Tongue (tissue), 2 donors: ENCODE measurements around the gene CXCL12. TPM values are rescaled to one million over a fixed set of nuclear protein-coding genes. Genes with fewer than 3 reads are reported as not detected.
A peak's percentile ranks its signal among the peaks of the same experiment; 100 is the strongest.

ENCODE experiments used
- DNase-seq: peaks from one replicate; pipeline ENCODE4 v3.0.0-alpha.2; 2015
- total RNA-seq: library from RNA; depleted of rRNA; stranded (reverse); fragments of >200 nt; gene quantifications from one replicate; pipeline ENCODE4 v1.2.3, GENCODE V29; 2014

CXCL12 gene
- total RNA-seq, 1 donor from 2014 or later: 121 TPM

GRCh38 chr10:44399659-44400451 lies 15.0 kb upstream of the CXCL12 start:
- DNase-seq: no peak

GRCh38 chr10:44398747-44399658 lies 14.1 kb upstream of the CXCL12 start:
- no peak for DNase-seq

DNA sequence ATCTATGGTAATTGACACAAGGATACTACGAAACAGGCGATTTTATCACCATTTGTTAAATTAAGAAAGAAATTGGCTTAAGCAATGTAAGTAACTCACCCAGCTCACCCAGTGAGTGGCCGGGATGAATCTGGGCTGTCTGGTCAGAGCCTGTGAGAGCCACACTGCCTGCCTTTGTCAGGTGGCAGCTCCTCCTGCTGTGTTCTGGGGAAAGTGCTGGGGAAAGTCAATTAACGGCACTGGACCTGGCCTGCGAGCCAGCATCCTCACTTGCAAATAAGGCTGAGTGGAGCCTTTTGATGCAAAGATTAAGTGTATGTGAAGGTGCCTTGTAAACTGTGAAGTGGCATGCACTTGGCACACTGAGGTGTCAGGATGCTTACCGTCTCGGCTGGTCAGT lies 13.4 kb upstream of the CXCL12 start:
- DNase-seq: no peak

DNA sequence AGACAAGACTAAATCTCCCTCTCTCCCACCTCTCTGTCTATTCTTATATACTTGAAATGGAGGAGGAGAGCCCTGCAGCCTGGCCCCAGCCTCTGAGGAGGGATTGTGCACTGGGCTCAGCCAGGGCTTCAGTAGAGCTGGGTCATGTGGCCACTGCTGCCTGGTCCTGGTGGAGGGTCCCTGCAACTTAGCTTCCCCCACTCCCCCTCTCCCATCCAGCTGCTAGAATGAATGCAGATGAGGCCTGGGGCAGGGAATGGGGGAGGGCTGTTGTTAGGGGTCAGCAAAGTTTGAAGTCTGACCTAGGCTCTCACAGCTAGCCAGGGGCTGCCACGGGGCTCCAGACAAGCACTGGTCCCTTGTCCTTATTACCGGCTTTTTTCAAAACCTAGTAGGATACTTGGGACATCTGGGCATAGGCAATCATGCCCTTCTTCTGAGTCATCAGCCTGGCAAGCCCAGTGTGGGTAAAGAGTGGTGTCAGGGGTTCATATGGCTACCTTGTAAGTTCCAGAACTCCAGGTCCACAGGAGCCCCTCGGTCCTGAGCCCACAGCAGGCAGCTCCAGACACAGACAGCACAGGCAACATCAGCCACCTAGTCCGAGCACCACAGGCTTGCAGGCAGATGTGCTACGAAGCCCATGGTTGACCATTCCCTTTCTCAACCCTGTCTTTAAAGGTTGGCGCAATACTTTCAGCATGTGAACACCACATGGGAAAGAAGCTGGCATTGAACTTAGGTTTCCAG lies 12.8 kb upstream of the CXCL12 start:
- DNase-seq: no peak

GRCh38 chr10:44396671-44397191 lies 11.8 kb upstream of the CXCL12 start:
- DNase-seq: no peak

- no peak for DNase-seq
These were observed 11.2 kb upstream of the CXCL12 start for GRCh38 chr10:44395902-44396670.

- no peak for DNase-seq
These were observed 10.5 kb upstream of the CXCL12 start for GRCh38 chr10:44395396-44395795.

- no peak for DNase-seq
These were observed 9.9 kb upstream of the CXCL12 start for GRCh38 chr10:44394696-44395381.

DNA sequence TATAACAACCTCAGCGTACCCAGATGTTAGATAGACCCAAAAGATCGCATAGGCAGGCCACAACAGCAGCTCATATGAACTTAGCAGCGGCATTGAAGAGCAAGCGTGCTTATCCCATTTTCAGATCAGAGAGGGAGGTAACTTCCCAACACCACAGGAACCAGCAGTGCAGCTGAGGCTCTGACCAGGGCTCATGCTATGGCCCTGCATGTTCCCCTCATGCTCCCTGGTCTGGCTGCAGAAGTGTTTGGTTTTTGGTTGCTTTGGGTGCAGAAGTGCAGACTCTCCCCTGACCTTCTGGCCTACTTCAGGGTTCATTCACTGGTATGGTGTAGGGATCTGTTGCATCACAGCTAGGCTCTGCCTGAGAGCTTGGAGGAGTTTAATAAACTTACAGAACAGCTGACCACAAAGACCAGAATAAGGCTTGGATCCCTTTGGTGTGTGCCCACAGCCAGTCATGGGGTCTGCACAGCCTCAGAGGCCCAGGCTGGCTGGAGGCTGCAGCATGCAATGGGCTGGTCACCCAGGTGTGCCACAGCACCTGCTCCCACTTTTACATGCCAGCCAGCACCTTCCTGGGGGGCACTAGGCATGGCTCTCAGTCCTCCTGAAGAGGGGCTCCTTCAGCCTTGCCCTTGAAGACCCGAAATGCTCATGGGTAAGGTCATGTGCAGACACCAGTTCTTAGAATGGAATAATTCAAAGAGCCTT lies 9.1 kb upstream of the CXCL12 start:
- DNase-seq: no peak

- DNase-seq: no peak
These were observed 8.2 kb upstream of the CXCL12 start for GRCh38 chr10:44393051-44393630.

DNA sequence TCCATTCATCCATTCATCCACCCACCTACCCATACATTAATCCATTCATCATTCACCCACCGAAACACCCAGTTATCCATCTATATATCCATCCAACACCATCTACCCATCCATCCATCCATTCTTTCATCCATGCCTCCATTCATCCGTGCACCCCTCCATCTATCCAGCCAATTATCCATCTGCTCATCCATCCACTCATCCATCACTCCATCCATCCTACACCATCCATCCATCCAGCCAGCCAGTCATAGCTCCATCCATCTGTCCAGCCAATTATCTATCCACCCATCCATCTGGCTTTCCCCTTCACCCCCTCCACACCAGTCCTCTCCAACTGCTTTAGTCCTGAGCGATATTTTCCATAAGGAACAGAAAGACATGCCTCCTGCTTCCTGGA lies 7.5 kb upstream of the CXCL12 start:
- no peak for DNase-seq

GRCh38 chr10:44391981-44392380 lies 7.1 kb upstream of the CXCL12 start:
- no peak for DNase-seq

GRCh38 chr10:44390585-44391072 lies 5.7 kb upstream of the CXCL12 start:
- DNase-seq: no peak

GRCh38 chr10:44389556-44389955 lies 4.7 kb upstream of the CXCL12 start:
- DNase-seq: no peak

GRCh38 chr10:44389150-44389549 lies 4.3 kb upstream of the CXCL12 start:
- peak; percentile 30 for DNase-seq

DNA sequence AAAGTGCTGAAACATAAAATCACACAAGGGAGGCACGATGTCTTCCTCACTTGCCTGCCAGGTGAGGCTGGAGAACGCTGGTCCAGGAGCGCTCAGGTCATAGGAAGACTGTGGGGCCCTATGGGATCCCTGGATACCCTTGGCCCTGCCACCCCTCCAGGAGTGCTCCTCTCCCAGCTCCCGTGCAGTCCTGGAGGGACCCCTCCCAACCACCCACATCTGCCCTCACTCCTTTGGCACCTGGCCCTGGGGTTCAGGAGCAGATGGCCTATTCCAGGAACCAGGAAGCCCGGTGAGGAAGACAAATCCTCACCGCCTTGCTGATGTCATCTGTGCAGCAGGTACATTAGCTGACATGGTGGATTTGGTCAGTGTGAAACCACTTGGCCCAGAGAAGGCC lies 3.7 kb upstream of the CXCL12 start:
- DNase-seq: no peak

DNA sequence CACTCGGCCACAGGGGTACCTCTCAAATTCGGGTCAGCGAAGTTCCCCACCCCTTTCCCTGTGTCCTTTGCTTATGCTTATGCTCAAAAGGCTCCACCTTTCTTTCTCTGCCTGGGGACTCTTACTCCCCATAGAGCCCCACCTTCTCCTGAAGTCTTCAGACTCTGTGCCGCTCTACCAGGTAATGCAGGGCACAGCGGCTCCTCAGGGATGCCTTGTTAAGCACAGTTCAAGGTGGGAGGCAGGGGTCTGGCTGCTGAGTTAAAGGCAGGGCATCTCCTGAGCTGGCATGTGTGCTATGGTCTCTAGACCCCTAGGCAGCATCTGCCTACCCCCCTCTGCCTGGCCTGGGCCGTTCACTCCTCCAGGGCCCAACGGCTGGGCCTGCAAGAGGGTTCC lies 3.0 kb upstream of the CXCL12 start:
- DNase-seq: no peak

GRCh38 chr10:44386546-44387052 lies 1.7 kb upstream of the CXCL12 start:
- peak; percentile 86 for DNase-seq

- peak; percentile 28 for DNase-seq
These were observed 972 bp upstream of the CXCL12 start for GRCh38 chr10:44385696-44386441.
